MM.1S (cell line): ENCODE results near the gene ADCY5.

Experiments
- DNase-seq: peaks from one replicate; pipeline ENCODE4 v3.0.0-alpha.2; 2015
- H2AFZ ChIP-seq: fragments of 300-600 bp; sonication (generic); 2 replicates; pipeline ENCODE4 v1.6.0; 2016; ENCODE audit warnings: antibody characterized with exemption, low read length
- H3F3A ChIP-seq: fragments of 300-600 bp; sonication (generic); 2 replicates; pipeline ENCODE4 v1.6.1; 2016; ENCODE audit warnings: mild to moderate bottlenecking, antibody characterized with exemption, low read length, moderate library complexity, mixed read lengths; ENCODE audit not compliant: insufficient read depth
- H3K27ac ChIP-seq: fragments of 300-600 bp; sonication (generic); 2 replicates; pipeline ENCODE4 v1.5.1; 2016; ENCODE audit warnings: mild to moderate bottlenecking, low read length
- H3K27me3 ChIP-seq: fragments of 300-600 bp; sonication (generic); replicated peaks from 2 replicates; pipeline ENCODE4 v1.6.0; 2016; ENCODE audit warnings: low read length; ENCODE audit not compliant: insufficient read depth
- H3K36me3 ChIP-seq: fragments of 300-600 bp; sonication (generic); replicated peaks from 2 replicates; pipeline ENCODE4 v1.6.1; 2016; ENCODE audit warnings: mild to moderate bottlenecking, low read length, mixed read lengths; ENCODE audit not compliant: insufficient read depth
- H3K4me1 ChIP-seq: fragments of 300-600 bp; sonication (generic); 2 replicates; pipeline ENCODE4 v1.6.1; 2016; ENCODE audit warnings: low read length, mixed read lengths
- H3K4me2 ChIP-seq: fragments of 300-600 bp; sonication (generic); 2 replicates; pipeline ENCODE4 v1.6.0; 2016; ENCODE audit warnings: low read depth, low read length
- H3K4me3 ChIP-seq: fragments of 300-600 bp; sonication (generic); 2 replicates; pipeline ENCODE4 v1.5.1; 2016; ENCODE audit warnings: low read length, mixed read lengths
- H3K79me2 ChIP-seq: fragments of 300-600 bp; sonication (generic); 2 replicates; pipeline ENCODE4 v1.6.1; 2016; ENCODE audit warnings: mixed run types, low read length, mixed read lengths
- H3K9ac ChIP-seq: fragments of 300-600 bp; sonication (generic); 2 replicates; pipeline ENCODE4 v1.6.1; 2016; ENCODE audit warnings: low read length, mixed read lengths
- H3K9me2 ChIP-seq: fragments of 300-600 bp; sonication (generic); replicated peaks from 2 replicates; pipeline ENCODE4 v1.6.1; 2016; ENCODE audit warnings: mild to moderate bottlenecking, low read length, mixed read lengths; ENCODE audit not compliant: insufficient read depth
- H3K9me3 ChIP-seq: fragments of 300-600 bp; sonication (generic); replicated peaks from 2 replicates; pipeline ENCODE4 v1.6.1; 2016; ENCODE audit warnings: mild to moderate bottlenecking, low read length, mixed read lengths; ENCODE audit not compliant: insufficient read depth
- H4K20me1 ChIP-seq: fragments of 300-600 bp; sonication (generic); 2 replicates; pipeline ENCODE4 v1.6.1; 2016; ENCODE audit warnings: mild to moderate bottlenecking, low read length, moderate library complexity, mixed read lengths; ENCODE audit not compliant: insufficient read depth
- CTCF ChIP-seq: fragments of 300-600 bp; sonication (generic); IDR thresholded peaks from 2 replicates; pipeline ENCODE4 v1.5.1; 2016; ENCODE audit warnings: antibody characterized with exemption, low read length, mixed read lengths
- EZH2 ChIP-seq: fragments of 300-600 bp; sonication (generic); optimal IDR thresholded peaks from 2 replicates; pipeline ENCODE3; 2017; ENCODE audit warnings: low read depth, mild to moderate bottlenecking, antibody characterized with exemption, low read length, mixed read lengths
- EZH2phosphoT487 ChIP-seq: fragments of 300-600 bp; sonication (generic); IDR thresholded peaks from 2 replicates; pipeline ENCODE4 v1.6.1; 2018; ENCODE audit warnings: antibody characterized with exemption, low read length

ADCY5 gene

DNA sequence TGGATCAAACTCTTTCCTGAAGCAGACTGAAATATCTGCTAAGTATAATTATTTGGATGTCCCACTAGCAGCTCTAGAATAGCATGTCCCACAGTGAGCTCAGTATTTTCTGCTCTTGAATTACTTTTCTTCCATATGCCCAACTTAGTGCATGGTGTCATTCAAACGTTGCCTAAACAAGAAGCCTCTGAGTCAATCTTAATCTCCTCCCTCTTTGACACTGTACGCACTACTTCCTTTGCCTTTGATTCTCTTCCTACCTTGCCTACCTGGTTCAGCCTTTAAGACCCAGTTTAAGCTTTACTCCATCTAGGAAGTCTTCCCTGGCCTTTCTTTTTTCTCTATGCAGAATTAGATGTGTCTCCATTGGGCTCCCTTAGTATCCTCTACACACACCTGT lies 192.6 kb downstream of the ADCY5 start:
- no peaks in the 10 kb centered on the region for H4K20me1 ChIP-seq
- H3K27me3 ChIP-seq: no peaks in the 10 kb centered on the region
- H3K4me1 ChIP-seq: 0 out of 2 replicates have a peak, but pooled peaks cover 5% of the 10 kb centered on the region
- no peak overlapping the region for H3K4me3 ChIP-seq
- H3K36me3 ChIP-seq: no peaks in the 10 kb centered on the region
- TF ChIP-seq EZH2phosphoT487: no peak
- no peak for TF ChIP-seq CTCF
- no peak for TF ChIP-seq EZH2
- no peaks in the 10 kb centered on the region for H3K9me2 ChIP-seq
- no peaks in the 10 kb centered on the region for H3K79me2 ChIP-seq
- no peak overlapping the region for H3K9ac ChIP-seq
- no peak overlapping the region for H3K4me2 ChIP-seq
- H3K27ac ChIP-seq: no peak overlapping the region
- DNase-seq: no peak
- no peak overlapping the region for H2AFZ ChIP-seq
- peaks cover 7% of the 10 kb centered on the region for H3F3A ChIP-seq
- H3K9me3 ChIP-seq: no peaks in the 10 kb centered on the region

GRCh38 chr3:123246866-123247265 lies 202.0 kb downstream of the ADCY5 start:
- no peak overlapping the region for H2AFZ ChIP-seq
- H4K20me1 ChIP-seq: 0 out of 2 replicates have a peak, but pooled peaks cover 3% of the 10 kb centered on the region
- H3K4me2 ChIP-seq: no peak overlapping the region
- H3K79me2 ChIP-seq: no peaks in the 10 kb centered on the region
- no peak overlapping the region for H3K27ac ChIP-seq
- no peak for TF ChIP-seq CTCF
- TF ChIP-seq EZH2: no peak
- no peak for TF ChIP-seq EZH2phosphoT487
- H3K9ac ChIP-seq: no peak overlapping the region
- H3K27me3 ChIP-seq: no peaks in the 10 kb centered on the region
- H3K4me1 ChIP-seq: no peaks in the 10 kb centered on the region
- no peak overlapping the region for H3K4me3 ChIP-seq
- no peaks in the 10 kb centered on the region for H3F3A ChIP-seq
- H3K9me2 ChIP-seq: no peaks in the 10 kb centered on the region
- H3K36me3 ChIP-seq: no peaks in the 10 kb centered on the region
- no peaks in the 10 kb centered on the region for H3K9me3 ChIP-seq
- DNase-seq: no peak

GRCh38 chr3:123244128-123244527 lies 204.8 kb downstream of the ADCY5 start:
- Histone ChIP-seq H3K9me3 (no peaks in the 10 kb centered on the region), H4K20me1 (0 out of 2 replicates have a peak, but pooled peaks cover 3% of the 10 kb centered on the region), H3K27me3 (no peaks in the 10 kb centered on the region), H3K27ac (no peak overlapping the region), H3K4me1 (no peaks in the 10 kb centered on the region), H3K4me3 (no peak overlapping the region), H3K36me3 (no peaks in the 10 kb centered on the region), H3K9ac (no peak overlapping the region), H3K79me2 (no peaks in the 10 kb centered on the region), H3K9me2 (no peaks in the 10 kb centered on the region), H3F3A (no peaks in the 10 kb centered on the region), H3K4me2 (no peak overlapping the region), H2AFZ (no peak overlapping the region)
- no peak for TF ChIP-seq CTCF
- no peak for TF ChIP-seq EZH2
- DNase-seq: no peak
